K562 (cell line): ENCODE measurements around the gene PSORS1C1. TPM values are rescaled to one million over a fixed set of nuclear protein-coding genes. Genes with fewer than 3 reads are reported as not detected.

Experiments used
- C11orf30 ChIP-seq: fragments of 450-650 bp; IDR thresholded peaks from 2 replicates; pipeline ENCODE4 v1.6.1; 2016; ENCODE audit warnings: low read depth, mild to moderate bottlenecking
- HCFC1 ChIP-seq: IDR thresholded peaks from 2 replicates; pipeline ENCODE4 v1.6.1; 2012; ENCODE audit warnings: low read depth, low read length, improper control_type of control experiment
- HDAC1 ChIP-seq, 2 experiments: fragments of 450-650 bp; IDR thresholded peaks; 2 replicates each; pipeline ENCODE4 v1.6.1; 2016 to 2017; ENCODE audit warnings: inconsistent platforms in 1 of 2, mild to moderate bottlenecking in 1 of 2, moderate library complexity in 1 of 2
- HNRNPK ChIP-seq: fragments of 200-400 bp; formaldehyde crosslinking; IDR thresholded peaks from one replicate; pipeline ENCODE4 v1.6.1; 2018; ENCODE audit warnings: mild to moderate bottlenecking, low read depth, low read length; ENCODE audit not compliant: poor library complexity, severe bottlenecking
- KAT2B ChIP-seq: IDR thresholded peaks from one replicate; pipeline ENCODE4 v1.6.1; 2012; ENCODE audit warnings: low read depth, mild to moderate bottlenecking, control low read depth, inconsistent platforms, low read length, moderate library complexity
- KLF6 ChIP-seq: fragments of 250-450 bp; sonication (Bioruptor Pico); IDR thresholded peaks from 2 replicates; pipeline ENCODE4 v1.4.0; 2020; ENCODE audit warnings: mild to moderate bottlenecking, moderate library complexity, borderline replicate concordance
- MIER1 ChIP-seq: fragments of 450-650 bp; IDR thresholded peaks from 2 replicates; pipeline ENCODE4 v1.6.1; 2016; ENCODE audit warnings: antibody characterized with exemption, mild to moderate bottlenecking, low read depth
- MTA3 ChIP-seq: fragments of 450-650 bp; formaldehyde crosslinking; IDR thresholded peaks from 2 replicates; pipeline ENCODE4 v1.6.1; 2017; ENCODE audit warnings: mild to moderate bottlenecking, borderline replicate concordance
- NBN ChIP-seq: fragments of 450-650 bp; IDR thresholded peaks from 2 replicates; pipeline ENCODE4 v1.6.1; 2016; ENCODE audit warnings: low read depth, mild to moderate bottlenecking
- NCOA6 ChIP-seq: fragments of 450-650 bp; IDR thresholded peaks from 2 replicates; pipeline ENCODE4 v1.6.1; 2017; ENCODE audit warnings: mild to moderate bottlenecking
- NFATC3 ChIP-seq: fragments of 450-650 bp; IDR thresholded peaks from 2 replicates; pipeline ENCODE4 v1.6.1; 2017; ENCODE audit warnings: mild to moderate bottlenecking
- NFYB ChIP-seq: IDR thresholded peaks from 2 replicates; pipeline ENCODE4 v1.6.1; 2011; ENCODE audit warnings: mild to moderate bottlenecking, moderate library complexity; ENCODE audit not compliant: insufficient read length; ENCODE audit errors: extremely low read depth
- PHF20 ChIP-seq: fragments of 450-650 bp; IDR thresholded peaks from 2 replicates; pipeline ENCODE4 v1.6.1; 2018; ENCODE audit not compliant: partially characterized antibody
- RBFOX2 ChIP-seq: fragments of 200-400 bp; formaldehyde crosslinking; IDR thresholded peaks from 2 replicates; pipeline ENCODE4 v1.6.1; 2017; ENCODE audit warnings: low read depth, mild to moderate bottlenecking, low read length, moderate library complexity
- TCF7L2 ChIP-seq: fragments of 150-350 bp; IDR thresholded peaks from 2 replicates; pipeline ENCODE4 v1.6.1; 2016; ENCODE audit warnings: low read depth, mild to moderate bottlenecking, low read length, moderate library complexity
- TEAD1 ChIP-seq, 2 experiments: fragments of 450-650 bp in 1 of 2; sonication (generic) in 1 of 2; formaldehyde crosslinking; IDR thresholded peaks; 2 replicates each; pipeline versions ENCODE4 v1.4.0 to v1.8.0; 2020 to 2022; ENCODE audit warnings: mild to moderate bottlenecking in 2 of 2, missing genetic modification reagents in 1 of 2
- XRCC3 ChIP-seq: fragments of 450-650 bp; IDR thresholded peaks from 2 replicates; pipeline ENCODE4 v1.6.1; 2017; ENCODE audit warnings: mild to moderate bottlenecking, moderate library complexity
- ZBTB17 ChIP-seq: fragments of 450-650 bp; formaldehyde crosslinking; IDR thresholded peaks from 2 replicates; pipeline ENCODE4 v1.4.0; 2020; ENCODE audit warnings: mild to moderate bottlenecking
- ZNF41 ChIP-seq: fragments of 250-450 bp; sonication (Bioruptor Pico); conservative IDR thresholded peaks from 2 replicates; pipeline ENCODE4 v1.4.0; 2020; ENCODE audit warnings: mild to moderate bottlenecking
- ZSCAN29 ChIP-seq: fragments of 450-650 bp; IDR thresholded peaks from 2 replicates; pipeline ENCODE4 v1.6.1; 2017
- polyA plus RNA-seq, 8 experiments: library from polyadenylated mRNA; depleted of rRNA in 4 of 8; stranded (reverse) in 5 of 8; unstranded in 3 of 8; fragments of >200 nt; fragmentation: Nextera tagmentation in 2 of 8; fragmentation: Illumina TruSeq in 1 of 8; extraction: Ambion mirVana in 2 of 8; extraction: Trizol in 1 of 8; gene quantifications; 2 replicates each; pipeline versions ENCODE4 v1.2.1 to v1.2.3, GENCODE V29; 2011 to 2014; ENCODE audit warnings: inconsistent platforms in 1 of 8, missing spikeins in 1 of 8
- total RNA-seq, 7 experiments: library from RNA; depleted of rRNA in 6 of 7; stranded (reverse); fragments of >200 nt in 6 of 7; fragmentation: Illumina TruSeq in 2 of 7; extraction: Trizol in 2 of 7; gene quantifications; 2 replicates each; pipeline versions ENCODE4 v1.2.1 to v1.2.3, GENCODE V29; 2011 to 2021; ENCODE audit warnings: low replicate concordance in 1 of 7
- TF ChIP-seq, protein P1 (sequence below), 3 experiments: IDR thresholded peaks in 2 of 3; conservative IDR thresholded peaks in 1 of 3; 2 replicates each; pipeline ENCODE4 v1.5.1; 2011 to 2012; ENCODE audit warnings: low read length in 3 of 3, mild to moderate bottlenecking in 3 of 3, control low read depth in 2 of 3, improper control_type of control experiment in 1 of 3, inconsistent platforms in 1 of 3, low read depth in 1 of 3, mixed read lengths in 1 of 3, moderate library complexity in 1 of 3; ENCODE audit not compliant: insufficient read depth in 2 of 3
- TF ChIP-seq, protein P2 (sequence below): sonication (generic); IDR thresholded peaks from 2 replicates; pipeline ENCODE4 v1.6.1; 2016
- TF ChIP-seq, protein P3 (sequence below): fragments of 200-800 bp; sonication (Bioruptor generic); IDR thresholded peaks from 2 replicates; pipeline ENCODE4 v1.6.1; 2017; ENCODE audit warnings: missing genetic modification characterization, missing compliant biosample characterization
- TF ChIP-seq, protein P4 (sequence below): fragments of 450-650 bp; formaldehyde crosslinking; IDR thresholded peaks from 2 replicates; pipeline ENCODE4 v1.4.0; 2020; ENCODE audit warnings: mild to moderate bottlenecking

Gene PSORS1C1
- total and polyA plus RNA-seq, 9 of the 15 experiments (the other 6 are each of a cell fraction or from before 2014, with no cell fraction given): 0.11 TPM; not detected in 8

DNA sequence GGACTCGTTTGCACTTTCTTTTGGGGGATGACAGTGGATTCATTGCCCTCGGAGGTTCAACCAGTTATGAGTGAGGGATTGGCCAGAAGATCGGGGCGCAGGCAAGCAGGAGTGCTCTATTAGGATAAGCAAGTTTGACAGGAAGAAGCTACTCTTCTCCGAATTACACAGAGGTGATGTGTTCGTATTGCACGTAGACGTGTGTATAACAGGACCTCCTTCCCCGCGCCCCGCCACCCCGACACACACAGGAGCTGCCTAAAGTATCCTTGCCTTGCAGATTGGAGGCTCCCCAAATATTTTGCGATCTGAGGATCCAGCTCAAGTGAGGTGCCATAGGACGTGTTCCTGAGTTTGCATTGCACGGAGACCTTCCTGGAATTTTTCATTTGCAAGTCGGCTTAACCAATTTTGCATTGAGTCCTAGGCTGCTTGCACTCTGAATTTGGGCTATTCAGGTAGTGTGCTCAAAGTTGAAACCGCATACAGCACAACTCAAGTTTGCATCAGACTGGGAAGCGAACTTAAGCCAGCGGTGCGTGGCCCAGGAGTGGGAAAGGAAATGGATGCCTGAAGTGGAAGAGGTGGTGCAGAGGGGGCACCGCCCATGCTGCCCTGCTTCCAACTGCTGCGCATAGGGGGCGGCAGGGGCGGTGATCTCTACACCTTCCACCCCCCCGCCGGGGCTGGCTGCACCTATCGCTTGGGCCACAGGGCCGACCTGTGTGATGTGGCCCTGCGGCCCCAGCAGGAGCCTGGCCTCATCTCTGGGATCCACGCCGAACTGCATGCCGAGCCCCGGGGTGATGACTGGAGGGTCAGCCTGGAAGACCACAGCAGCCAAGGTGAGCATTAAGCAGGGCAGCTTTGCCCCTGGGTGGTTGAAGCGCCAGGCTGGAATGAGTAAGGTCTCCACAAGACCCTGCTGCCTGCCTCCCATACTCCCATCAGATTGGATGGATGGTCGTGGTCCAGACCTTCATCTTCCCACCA is 44.6 kb downstream of the PSORS1C1 start (continued):
- TF ChIP-seq KLF6 (no peak), TCF7L2 (no peak), ZNF41 (no peak), KAT2B (no peak), TEAD1 (CRISPR knock-in tag; IDR thresholded peaks at IDR 0.05) (no peak), NFATC3 (no peak), MTA3 (no peak), RBFOX2 (peak; percentile 42; the same call in 1 of the 2 replicates), ZSCAN29 (0 out of 2 replicates have a peak, but pooled peaks have one; percentile 32), PHF20 (no peak), HCFC1 (no peak), HNRNPK (no peak), ZBTB17 (CRISPR knock-in tag) (no peak), NFYB (no peak), NBN (no peak), HDAC1 (IDR thresholded peaks at IDR 0.05) (peak in 1 of 2 experiments; percentile 68; a peak in 1 of 4 replicates), XRCC3 (no peak), C11orf30 (no peak), NCOA6 (no peak), MIER1 (no peak)
- TF ChIP-seq, protein P1, sequence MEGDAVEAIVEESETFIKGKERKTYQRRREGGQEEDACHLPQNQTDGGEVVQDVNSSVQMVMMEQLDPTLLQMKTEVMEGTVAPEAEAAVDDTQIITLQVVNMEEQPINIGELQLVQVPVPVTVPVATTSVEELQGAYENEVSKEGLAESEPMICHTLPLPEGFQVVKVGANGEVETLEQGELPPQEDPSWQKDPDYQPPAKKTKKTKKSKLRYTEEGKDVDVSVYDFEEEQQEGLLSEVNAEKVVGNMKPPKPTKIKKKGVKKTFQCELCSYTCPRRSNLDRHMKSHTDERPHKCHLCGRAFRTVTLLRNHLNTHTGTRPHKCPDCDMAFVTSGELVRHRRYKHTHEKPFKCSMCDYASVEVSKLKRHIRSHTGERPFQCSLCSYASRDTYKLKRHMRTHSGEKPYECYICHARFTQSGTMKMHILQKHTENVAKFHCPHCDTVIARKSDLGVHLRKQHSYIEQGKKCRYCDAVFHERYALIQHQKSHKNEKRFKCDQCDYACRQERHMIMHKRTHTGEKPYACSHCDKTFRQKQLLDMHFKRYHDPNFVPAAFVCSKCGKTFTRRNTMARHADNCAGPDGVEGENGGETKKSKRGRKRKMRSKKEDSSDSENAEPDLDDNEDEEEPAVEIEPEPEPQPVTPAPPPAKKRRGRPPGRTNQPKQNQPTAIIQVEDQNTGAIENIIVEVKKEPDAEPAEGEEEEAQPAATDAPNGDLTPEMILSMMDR (IDR thresholded peaks at IDR 0.05 in 2 of 3, conservative IDR thresholded peaks at IDR 0.05 in 1 of 3; ENCODE audit: insufficient read depth in 2 of 3, low read depth in 1 of 3, low read length in 3 of 3): peak in 2 of 3 experiments; percentile 16 to 22; a peak in 2 of 6 replicates
- TF ChIP-seq, protein P2, sequence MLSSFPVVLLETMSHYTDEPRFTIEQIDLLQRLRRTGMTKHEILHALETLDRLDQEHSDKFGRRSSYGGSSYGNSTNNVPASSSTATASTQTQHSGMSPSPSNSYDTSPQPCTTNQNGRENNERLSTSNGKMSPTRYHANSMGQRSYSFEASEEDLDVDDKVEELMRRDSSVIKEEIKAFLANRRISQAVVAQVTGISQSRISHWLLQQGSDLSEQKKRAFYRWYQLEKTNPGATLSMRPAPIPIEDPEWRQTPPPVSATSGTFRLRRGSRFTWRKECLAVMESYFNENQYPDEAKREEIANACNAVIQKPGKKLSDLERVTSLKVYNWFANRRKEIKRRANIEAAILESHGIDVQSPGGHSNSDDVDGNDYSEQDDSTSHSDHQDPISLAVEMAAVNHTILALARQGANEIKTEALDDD: no peak
- TF ChIP-seq, protein P3, sequence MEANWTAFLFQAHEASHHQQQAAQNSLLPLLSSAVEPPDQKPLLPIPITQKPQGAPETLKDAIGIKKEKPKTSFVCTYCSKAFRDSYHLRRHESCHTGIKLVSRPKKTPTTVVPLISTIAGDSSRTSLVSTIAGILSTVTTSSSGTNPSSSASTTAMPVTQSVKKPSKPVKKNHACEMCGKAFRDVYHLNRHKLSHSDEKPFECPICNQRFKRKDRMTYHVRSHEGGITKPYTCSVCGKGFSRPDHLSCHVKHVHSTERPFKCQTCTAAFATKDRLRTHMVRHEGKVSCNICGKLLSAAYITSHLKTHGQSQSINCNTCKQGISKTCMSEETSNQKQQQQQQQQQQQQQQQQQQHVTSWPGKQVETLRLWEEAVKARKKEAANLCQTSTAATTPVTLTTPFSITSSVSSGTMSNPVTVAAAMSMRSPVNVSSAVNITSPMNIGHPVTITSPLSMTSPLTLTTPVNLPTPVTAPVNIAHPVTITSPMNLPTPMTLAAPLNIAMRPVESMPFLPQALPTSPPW: peak; percentile 45; the same call in 1 of the 2 replicates
- TF ChIP-seq, protein P4, sequence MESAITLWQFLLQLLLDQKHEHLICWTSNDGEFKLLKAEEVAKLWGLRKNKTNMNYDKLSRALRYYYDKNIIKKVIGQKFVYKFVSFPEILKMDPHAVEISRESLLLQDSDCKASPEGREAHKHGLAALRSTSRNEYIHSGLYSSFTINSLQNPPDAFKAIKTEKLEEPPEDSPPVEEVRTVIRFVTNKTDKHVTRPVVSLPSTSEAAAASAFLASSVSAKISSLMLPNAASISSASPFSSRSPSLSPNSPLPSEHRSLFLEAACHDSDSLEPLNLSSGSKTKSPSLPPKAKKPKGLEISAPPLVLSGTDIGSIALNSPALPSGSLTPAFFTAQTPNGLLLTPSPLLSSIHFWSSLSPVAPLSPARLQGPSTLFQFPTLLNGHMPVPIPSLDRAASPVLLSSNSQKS (CRISPR knock-in tag): no peak
